BLaER1 (cell line): ENCODE results near the gene SLC4A1AP.

Experiments used
- H3K27ac ChIP-seq: shearing (Covaris generic); formaldehyde crosslinking; 2 replicates; pipeline ENCODE4 v1.8.1; 2022
- H3K27me3 ChIP-seq: shearing (Covaris generic); formaldehyde crosslinking; 2 replicates; pipeline ENCODE4 v1.8.1; 2022
- H3K36me3 ChIP-seq: shearing (Covaris generic); formaldehyde crosslinking; 2 replicates; pipeline ENCODE4 v1.8.1; 2022
- H3K4me1 ChIP-seq: shearing (Covaris generic); formaldehyde crosslinking; 2 replicates; pipeline ENCODE4 v1.8.1; 2022
- H3K4me2 ChIP-seq: shearing (Covaris generic); formaldehyde crosslinking; 2 replicates; pipeline ENCODE4 v1.8.1; 2022
- H3K4me3 ChIP-seq: shearing (Covaris generic); formaldehyde crosslinking; 2 replicates; pipeline ENCODE4 v1.8.1; 2022
- H3K9ac ChIP-seq: shearing (Covaris generic); formaldehyde crosslinking; 2 replicates; pipeline ENCODE4 v1.8.1; 2022
- H3K9me3 ChIP-seq: shearing (Covaris generic); formaldehyde crosslinking; 2 replicates; pipeline ENCODE4 v1.8.1; 2022
- H4K20me1 ChIP-seq: shearing (Covaris generic); formaldehyde crosslinking; 2 replicates; pipeline ENCODE4 v1.8.1; 2022
- Cebpa-rat ChIP-seq: shearing (Covaris generic); IDR thresholded peaks from 2 replicates; pipeline ENCODE4 v1.8.1; 2022

SLC4A1AP gene

DNA sequence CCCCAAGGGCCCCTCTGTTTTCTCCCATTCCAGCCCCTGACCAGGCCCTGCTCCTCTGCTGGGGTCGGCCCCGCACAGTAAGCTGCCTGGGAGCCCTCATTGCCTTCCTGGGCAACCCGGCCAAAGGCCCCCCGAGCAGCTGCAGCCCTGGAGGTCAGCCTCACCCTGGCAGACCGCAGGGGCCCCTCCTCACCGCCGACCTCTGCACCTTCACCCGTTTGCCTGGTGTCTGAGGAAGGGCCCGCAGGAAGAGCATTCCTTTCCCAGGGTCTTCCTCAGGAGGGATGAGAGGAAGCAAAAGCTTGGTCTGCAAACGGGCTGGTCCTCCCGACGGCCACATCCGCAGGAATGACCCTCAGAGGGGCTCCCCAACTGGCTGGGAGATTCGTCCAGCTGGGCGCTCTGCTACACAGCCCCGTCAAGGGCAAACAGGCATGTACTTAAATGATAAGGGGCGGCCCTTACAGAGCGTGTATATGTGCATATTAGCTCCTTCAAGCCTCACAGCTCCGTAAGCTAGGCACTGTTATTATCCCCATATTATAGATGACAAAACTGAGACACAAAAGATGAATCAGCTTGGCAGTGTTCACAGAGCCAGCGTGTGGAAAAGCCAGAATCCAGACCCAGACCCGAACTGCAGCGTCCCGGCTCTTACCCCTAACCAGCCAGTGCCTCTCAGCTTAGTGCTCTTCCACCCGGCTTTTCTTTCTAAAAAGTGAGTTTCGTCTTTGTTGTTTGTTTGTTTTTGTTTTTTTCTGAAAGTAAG lies 52.8 kb downstream of the SLC4A1AP start:
- H4K20me1 ChIP-seq: no peaks in the 10 kb centered on the region
- H3K4me3 ChIP-seq: peak overlapping the region; percentile 50; the same call in 1 of the 2 replicates
- H3K9ac ChIP-seq: peak overlapping the region; percentile 19; the same call in 1 of the 2 replicates
- H3K9me3 ChIP-seq: no peaks in the 10 kb centered on the region
- H3K36me3 ChIP-seq: no peaks in the 10 kb centered on the region
- no peak for TF ChIP-seq Cebpa-rat
- peaks cover 12% of the 10 kb centered on the region; the same call in 1 of the 2 replicates for H3K27me3 ChIP-seq
- peak overlapping the region; percentile 89 for H3K4me2 ChIP-seq
- peak overlapping the region; percentile 49; the same call in 1 of the 2 replicates for H3K27ac ChIP-seq
- peaks cover 42% of the 10 kb centered on the region for H3K4me1 ChIP-seq

DNA sequence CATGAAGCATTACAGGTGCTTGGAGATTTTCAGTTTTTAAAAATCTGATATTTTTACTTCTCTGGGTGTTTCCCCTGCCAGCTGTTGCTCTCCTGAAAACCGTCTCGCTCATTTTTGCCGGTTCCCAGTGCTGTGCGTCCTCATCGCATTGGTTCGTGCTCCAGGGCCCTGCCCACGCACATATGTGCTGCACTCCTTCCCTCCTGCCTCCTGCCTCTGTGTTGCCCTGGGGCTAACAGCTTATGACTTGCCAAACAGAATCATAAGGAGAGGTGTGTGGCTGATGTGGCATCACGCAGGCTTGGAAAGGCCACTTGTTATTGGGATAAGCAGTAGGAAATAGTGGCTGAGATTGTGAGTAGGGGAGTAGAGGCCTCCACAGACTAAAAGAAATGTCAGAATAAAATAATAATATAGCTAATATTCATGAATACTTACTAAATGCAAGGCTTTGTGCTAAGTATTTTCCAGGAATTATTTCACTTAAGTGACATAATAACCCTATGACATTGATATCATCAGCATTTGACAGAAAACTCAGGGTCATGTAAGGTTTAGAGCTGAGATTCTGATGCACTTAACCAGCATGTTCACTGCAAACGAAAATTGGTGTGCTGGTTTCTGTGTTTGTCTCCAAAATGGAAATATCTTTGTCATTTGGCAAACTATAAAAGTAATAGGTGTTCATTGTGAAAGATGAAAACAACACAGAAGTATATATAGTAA lies 53.5 kb downstream of the SLC4A1AP start:
- Histone ChIP-seq H3K4me1 (peaks cover 49% of the 10 kb centered on the region), H3K4me2 (peak overlapping the region; percentile 89), H3K4me3 (no peak overlapping the region)

DNA sequence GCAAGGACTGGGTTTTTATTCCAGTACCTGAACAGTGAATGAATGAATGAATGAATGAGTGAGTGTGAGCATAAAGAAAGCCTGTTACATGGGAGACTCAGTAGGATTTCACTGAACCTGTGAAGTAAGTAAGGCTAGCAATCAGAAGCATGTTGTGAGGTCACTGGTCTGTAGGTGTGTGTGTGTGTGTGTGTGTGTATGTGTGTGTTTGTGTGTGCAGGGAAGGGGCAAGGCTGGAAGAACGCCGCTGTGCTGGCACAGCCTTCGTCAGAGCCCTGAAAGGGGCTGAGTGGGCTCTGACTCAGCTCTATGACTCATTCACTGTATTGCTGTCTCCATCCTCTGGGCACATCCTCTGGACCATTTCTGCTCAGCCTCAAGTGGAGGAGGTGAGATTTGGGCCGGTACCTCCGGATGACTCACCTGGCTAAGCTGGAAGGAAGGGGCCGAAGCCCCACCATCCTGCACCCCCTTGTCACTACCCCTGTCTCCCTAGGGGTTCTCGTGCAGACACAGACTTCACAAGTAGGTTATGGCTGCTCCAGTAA lies 56.4 kb downstream of the SLC4A1AP start:
- H3K4me3 ChIP-seq: no peak overlapping the region
- H3K27ac ChIP-seq: no peak overlapping the region
- no peaks in the 10 kb centered on the region for H3K9me3 ChIP-seq
- H3K9ac ChIP-seq: no peak overlapping the region
- no peak for TF ChIP-seq Cebpa-rat
- peaks cover 12% of the 10 kb centered on the region; the same call in 1 of the 2 replicates for H3K27me3 ChIP-seq
- peaks cover 40% of the 10 kb centered on the region for H3K4me1 ChIP-seq
- H4K20me1 ChIP-seq: no peaks in the 10 kb centered on the region
- no peak overlapping the region for H3K4me2 ChIP-seq
- no peaks in the 10 kb centered on the region for H3K36me3 ChIP-seq

More for the DNA sequence above, 53.5 kb downstream of the SLC4A1AP start:
- Histone ChIP-seq H3K36me3 (no peaks in the 10 kb centered on the region), H4K20me1 (no peaks in the 10 kb centered on the region), H3K27ac (no peak overlapping the region), H3K9ac (no peak overlapping the region), H3K27me3 (peaks cover 12% of the 10 kb centered on the region; the same call in 1 of the 2 replicates), H3K9me3 (no peaks in the 10 kb centered on the region)
- no peak for TF ChIP-seq Cebpa-rat

DNA sequence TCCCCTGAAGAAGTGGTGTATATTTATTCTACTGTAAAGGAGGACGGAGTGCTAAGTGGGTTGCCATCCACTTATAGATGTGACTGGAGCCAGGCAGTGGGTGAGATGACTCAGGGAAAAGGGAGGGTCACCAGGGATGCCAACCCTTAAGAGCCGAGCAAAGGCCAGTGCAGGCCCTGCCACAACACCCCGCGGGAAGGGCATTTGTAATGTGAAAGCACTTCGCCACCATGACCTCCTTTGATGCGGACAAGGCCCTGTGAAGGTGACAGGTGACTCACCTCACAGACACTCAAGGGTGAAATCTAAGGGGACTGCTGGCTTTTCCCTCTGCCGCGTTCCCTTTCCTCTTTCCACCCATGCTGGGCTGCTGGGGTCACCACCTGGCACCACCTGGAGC lies 57.6 kb downstream of the SLC4A1AP start:
- no peak overlapping the region for H3K9ac ChIP-seq
- no peaks in the 10 kb centered on the region for H3K9me3 ChIP-seq
- H3K4me2 ChIP-seq: peak overlapping the region; percentile 72
- no peak overlapping the region for H3K4me3 ChIP-seq
- H3K27me3 ChIP-seq: peaks cover 10% of the 10 kb centered on the region; the same call in 1 of the 2 replicates
- H3K27ac ChIP-seq: 0 out of 2 replicates have a peak overlapping the region, but pooled peaks have one; percentile 7
- no peak for TF ChIP-seq Cebpa-rat
- peaks cover 33% of the 10 kb centered on the region for H3K4me1 ChIP-seq
- H4K20me1 ChIP-seq: no peaks in the 10 kb centered on the region
- H3K36me3 ChIP-seq: no peaks in the 10 kb centered on the region

DNA sequence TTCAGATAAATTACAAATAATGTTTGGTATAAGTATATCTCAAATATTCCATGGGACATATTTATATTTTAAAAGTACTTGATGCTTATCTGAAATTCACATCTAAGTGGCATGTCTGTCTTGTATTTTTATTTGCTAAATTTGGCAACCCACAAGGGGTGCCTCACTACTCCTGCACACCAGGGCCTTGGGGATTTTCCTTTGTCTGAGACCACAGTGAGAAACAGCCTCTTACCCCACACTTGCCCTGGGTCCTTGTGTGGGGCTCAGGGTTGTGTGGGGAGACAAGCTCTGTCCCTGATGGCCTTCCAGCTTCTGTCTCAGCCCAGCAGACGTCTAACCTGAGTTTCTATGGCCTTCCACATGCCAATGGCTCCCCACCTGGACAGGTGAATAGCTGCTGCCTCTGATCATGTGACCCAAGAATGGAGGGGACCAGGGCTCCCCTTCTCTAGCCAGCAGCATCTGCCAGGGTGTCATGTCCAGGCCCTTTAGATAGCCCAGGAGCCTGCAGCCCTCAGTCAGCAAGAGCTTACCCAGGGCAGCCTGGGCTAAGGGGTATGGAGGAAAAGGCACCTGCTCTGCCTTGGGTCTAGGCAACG lies 58.3 kb downstream of the SLC4A1AP start:
- Histone ChIP-seq H3K9me3 (no peaks in the 10 kb centered on the region), H3K9ac (no peak overlapping the region; the same call in 1 of the 2 replicates), H3K36me3 (no peaks in the 10 kb centered on the region), H3K4me2 (peak overlapping the region; percentile 72), H4K20me1 (no peaks in the 10 kb centered on the region), H3K4me3 (no peak overlapping the region), H3K27me3 (peaks cover 4% of the 10 kb centered on the region; the same call in 1 of the 2 replicates), H3K27ac (0 out of 2 replicates have a peak overlapping the region, but pooled peaks have one; percentile 7), H3K4me1 (peaks cover 27% of the 10 kb centered on the region)
- TF ChIP-seq Cebpa-rat: no peak

DNA sequence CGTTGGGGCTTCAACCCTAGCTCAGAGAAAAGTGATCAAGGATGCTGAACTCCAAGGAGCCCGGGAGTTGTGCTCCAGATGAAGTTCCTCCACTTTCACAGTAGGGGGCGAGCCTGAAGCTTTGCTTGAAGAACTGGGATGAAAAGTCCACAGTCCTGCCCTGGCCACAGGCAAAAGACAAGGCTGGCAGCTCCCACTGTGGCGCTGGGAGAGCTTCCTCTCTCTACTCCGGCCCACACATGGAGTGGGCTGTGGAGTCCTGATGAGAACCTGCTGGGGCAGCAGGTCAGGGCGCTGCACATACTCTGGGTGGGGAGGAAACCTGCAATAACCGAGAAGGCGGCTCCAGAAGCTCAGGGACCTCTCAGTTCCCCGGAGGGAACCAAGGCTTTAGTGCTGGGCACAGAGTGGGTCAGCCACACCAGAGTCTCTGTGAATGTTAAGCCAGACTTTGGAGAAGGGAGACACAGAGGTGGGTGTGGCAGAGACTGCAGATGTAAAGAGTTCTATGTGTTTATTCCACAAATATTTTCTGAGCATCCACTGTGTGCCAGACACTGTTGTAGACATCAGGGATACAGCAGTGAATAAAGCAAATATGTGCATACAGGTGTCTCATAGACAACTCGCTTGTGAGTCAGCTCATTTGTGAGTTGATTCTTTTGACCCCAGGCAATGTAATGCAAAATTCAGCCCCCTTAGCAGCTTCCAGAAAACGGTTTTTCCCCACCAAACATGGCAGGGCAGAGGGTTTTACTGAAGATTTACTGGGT lies 59.9 kb downstream of the SLC4A1AP start:
- Histone ChIP-seq H3K9me3 (no peaks in the 10 kb centered on the region), H3K9ac (no peak overlapping the region), H3K4me1 (peaks cover 36% of the 10 kb centered on the region), H3K4me3 (no peak overlapping the region), H4K20me1 (no peaks in the 10 kb centered on the region), H3K36me3 (no peaks in the 10 kb centered on the region), H3K27me3 (no peaks in the 10 kb centered on the region), H3K27ac (no peak overlapping the region), H3K4me2 (no peak overlapping the region)
- TF ChIP-seq Cebpa-rat: no peak

DNA sequence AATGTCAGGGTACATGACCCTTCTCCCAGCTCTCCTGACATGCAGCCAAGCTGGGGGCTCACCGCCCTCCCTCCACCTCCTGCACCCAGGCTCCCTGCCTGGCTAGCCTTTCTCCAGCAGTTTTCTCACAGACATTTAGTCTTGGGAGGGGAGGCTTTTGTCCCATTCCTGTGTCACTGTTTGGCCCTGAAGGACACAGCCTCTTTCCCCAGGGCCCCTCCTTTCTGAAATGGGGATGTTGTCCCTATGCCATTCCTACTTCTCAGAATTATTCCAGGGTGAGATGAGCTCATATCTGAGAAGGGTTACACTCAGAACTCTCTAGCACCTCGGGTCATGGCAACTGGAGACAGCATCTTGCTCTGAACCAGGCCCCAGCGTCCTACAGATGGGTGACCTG lies 60.5 kb downstream of the SLC4A1AP start:
- Histone ChIP-seq H3K27ac (no peak overlapping the region), H3K4me3 (no peak overlapping the region), H3K9me3 (no peaks in the 10 kb centered on the region), H3K36me3 (no peaks in the 10 kb centered on the region), H3K9ac (no peak overlapping the region), H3K4me1 (peaks cover 42% of the 10 kb centered on the region), H3K4me2 (no peak overlapping the region), H3K27me3 (no peaks in the 10 kb centered on the region), H4K20me1 (no peaks in the 10 kb centered on the region)
- TF ChIP-seq Cebpa-rat: no peak

DNA sequence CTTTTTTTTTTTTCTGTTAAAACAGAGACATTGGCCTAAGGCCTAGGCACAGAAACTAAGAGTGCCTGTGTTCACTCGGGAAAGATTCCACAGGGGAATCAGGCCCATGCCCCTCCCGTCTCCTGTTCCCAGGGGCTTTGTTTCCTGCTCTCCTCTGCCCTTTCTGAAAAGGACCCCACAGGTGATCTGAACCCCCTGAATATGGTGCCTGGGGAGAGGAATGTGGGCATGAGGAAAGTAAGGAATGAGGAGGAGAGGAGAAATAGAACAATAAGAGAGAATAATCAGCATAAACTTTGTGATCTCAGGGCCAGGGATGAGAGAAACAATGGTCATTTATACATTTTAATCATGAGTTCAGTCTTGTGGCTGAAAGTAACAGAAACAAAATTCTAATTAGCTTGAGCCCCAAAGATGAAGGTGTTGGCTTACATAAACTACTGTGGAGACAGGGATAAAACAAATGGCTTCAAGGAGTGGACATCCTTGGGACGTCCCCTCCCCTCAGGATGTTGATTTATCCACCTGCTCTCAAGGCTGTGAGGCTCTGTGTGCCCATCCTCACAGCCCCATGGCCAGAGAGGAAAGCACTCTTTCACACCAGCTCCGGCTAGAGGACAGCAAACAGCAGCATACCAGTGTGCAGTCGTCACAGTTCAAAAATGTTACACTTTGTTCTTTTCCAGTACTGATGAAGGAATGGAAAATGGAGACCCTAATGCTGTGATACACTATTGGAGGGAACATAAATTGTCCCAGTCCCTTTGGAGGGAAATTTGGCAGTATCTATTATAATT lies 61.4 kb downstream of the SLC4A1AP start:
- no peaks in the 10 kb centered on the region for H3K36me3 ChIP-seq
- H3K9me3 ChIP-seq: no peaks in the 10 kb centered on the region
- H3K9ac ChIP-seq: no peak overlapping the region
- no peak for TF ChIP-seq Cebpa-rat
- H3K4me1 ChIP-seq: peaks cover 51% of the 10 kb centered on the region
- no peaks in the 10 kb centered on the region for H3K27me3 ChIP-seq
- no peak overlapping the region for H3K4me3 ChIP-seq
- H3K4me2 ChIP-seq: no peak overlapping the region
- H3K27ac ChIP-seq: no peak overlapping the region
- H4K20me1 ChIP-seq: no peaks in the 10 kb centered on the region
